Esophagus squamous epithelium (tissue), 5 donors: ENCODE data around the gene CADPS. TPM values are rescaled to one million over a fixed set of nuclear protein-coding genes. Genes with fewer than 3 reads are reported as not detected.

Experiments
- DNase-seq: peaks from one replicate; lab custom pipeline; 2025; lab: John Stamatoyannopoulos, UW
- H3K27ac ChIP-seq, 4 donors: fragments of 200-600 bp; sonication (generic); one replicate each; pipeline ENCODE4 v1.5.1; 2016 to 2019; ENCODE audit warnings: mild to moderate bottlenecking in 1 of 4
- H3K27me3 ChIP-seq, 4 donors: fragments of 200-600 bp; sonication (generic); 1 replicate in 3 of 4; 2 replicates in 1 of 4; pipeline versions ENCODE4 v1.5.1 to v1.6.0; 2017 to 2021; ENCODE audit warnings: antibody characterized with exemption in 1 of 4
- H3K36me3 ChIP-seq, 3 donors: fragments of 200-600 bp; sonication (generic); one replicate each; pipeline ENCODE4 v1.5.1; 2016 to 2019
- H3K4me1 ChIP-seq, 3 donors: fragments of 200-600 bp; sonication (generic); one replicate each; pipeline ENCODE4 v1.5.1; 2017 to 2019
- H3K4me3 ChIP-seq, 4 donors: fragments of 200-600 bp; sonication (generic); 1 replicate in 3 of 4; 2 replicates in 1 of 4; pipeline ENCODE4 v1.5.1; 2016 to 2019; ENCODE audit warnings: mild to moderate bottlenecking in 2 of 4, moderate library complexity in 1 of 4
- H3K9me3 ChIP-seq, 3 donors: fragments of 200-600 bp; sonication (generic); one replicate each; pipeline ENCODE4 v1.5.1; 2016 to 2019
- POLR2A ChIP-seq, 4 donors: fragments of 450-650 bp; IDR thresholded peaks; one replicate each; pipeline ENCODE4 v1.6.1; 2017; ENCODE audit warnings: antibody characterized with exemption in 4 of 4, mild to moderate bottlenecking in 4 of 4, moderate library complexity in 3 of 4
- WGBS, 2 donors: methylation state at CpG; one replicate each; pipeline ENCODE4 v1.1.5; 2018; 5-methylcytosine and 5-hydroxymethylcytosine counted together
- intact Hi-C: fragments of 100-400 bp; cut with DNase I; formaldehyde crosslinking; loops from one replicate; pipeline ENCODE4 v1.15.0; 2022
- total RNA-seq, 4 donors: library from RNA; depleted of rRNA; stranded (reverse); fragments of >200 nt; gene quantifications; one replicate each; pipeline ENCODE4 v1.1.0, GENCODE V29; 2016
- TF ChIP-seq, protein P1 (sequence below), 6 experiments: fragments of 450-650 bp in 4 of 6; fragments of 200-600 bp in 2 of 6; sonication (generic) in 2 of 6; IDR thresholded peaks; one replicate each; pipeline ENCODE4 v1.5.1; 2016 to 2019; ENCODE audit warnings: antibody characterized with exemption in 6 of 6, mild to moderate bottlenecking in 4 of 6, moderate library complexity in 4 of 6
- donor health status: DM: yes; HTN: yes; CAD: no.

CADPS gene
- total RNA-seq, 4 donors from 2014 or later: 0.09 to 4.8 TPM; not detected in 2

DNA sequence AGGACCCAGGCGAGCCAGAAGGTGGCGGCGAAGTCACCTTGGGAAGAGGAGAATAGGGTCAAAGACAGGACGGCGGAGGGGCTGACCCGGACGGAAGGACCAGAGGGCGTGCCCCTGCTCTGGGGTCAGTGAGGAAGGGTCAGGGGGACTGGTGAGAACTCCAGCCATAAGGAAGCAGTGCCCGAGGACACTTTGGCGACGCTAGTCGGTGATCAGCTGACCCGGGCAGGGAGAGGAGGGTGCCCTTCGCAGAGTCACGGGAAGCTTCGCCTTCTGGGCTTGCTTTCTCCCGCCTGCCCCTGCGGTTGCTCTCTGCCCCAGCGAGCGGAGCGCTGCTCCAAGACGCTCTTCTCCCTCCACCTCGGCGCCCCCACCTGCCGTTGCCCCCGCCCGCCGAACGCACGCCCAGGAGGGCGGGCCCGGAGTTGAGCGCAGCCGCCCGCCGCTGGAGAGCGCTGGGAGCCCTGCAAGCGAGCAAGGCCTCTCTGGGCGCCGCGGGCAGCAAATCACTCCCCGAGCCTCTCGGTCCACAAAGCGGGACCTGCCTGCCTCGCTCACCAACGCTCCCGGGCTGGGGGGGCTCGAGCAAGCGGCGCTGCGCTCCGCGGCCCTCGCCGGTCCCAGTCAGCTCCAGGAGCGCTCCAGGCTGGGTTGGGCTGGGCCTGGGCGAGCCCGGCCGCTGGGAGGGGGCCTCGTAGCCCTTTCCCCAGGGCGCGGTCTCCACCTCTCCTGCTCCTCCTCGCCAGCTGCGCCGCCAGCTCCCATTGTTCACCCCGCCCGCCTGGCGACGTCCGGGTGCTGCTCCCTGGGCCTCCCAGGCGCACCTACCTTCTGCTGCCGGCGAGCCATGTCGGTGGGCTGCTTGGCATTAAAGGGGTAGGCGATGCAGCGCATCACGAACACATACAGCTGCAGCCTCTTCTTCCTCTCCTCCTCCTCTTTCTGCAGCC, 1.2 kb downstream of the CADPS start:
- Histone ChIP-seq H3K27ac (peak overlapping the region in 1 of 4 donors; percentile 63), H3K4me1 (peaks cover 7 to 23% (median 9%) of the 10 kb centered on the region in 3 donors), H3K4me3 (peak overlapping the region; percentile 3 to 63 (median 32)), H3K9me3 (peaks cover 0 to 9% (median 0%) of the 10 kb centered on the region in 3 donors), H3K36me3 (no peaks in the 10 kb centered on the region), H3K27me3 (peaks cover 0 to 63% (median 12%) of the 10 kb centered on the region in 4 donors)
- TF ChIP-seq POLR2A (IDR thresholded peaks at IDR 0.05): no peak
- TF ChIP-seq, protein P1, sequence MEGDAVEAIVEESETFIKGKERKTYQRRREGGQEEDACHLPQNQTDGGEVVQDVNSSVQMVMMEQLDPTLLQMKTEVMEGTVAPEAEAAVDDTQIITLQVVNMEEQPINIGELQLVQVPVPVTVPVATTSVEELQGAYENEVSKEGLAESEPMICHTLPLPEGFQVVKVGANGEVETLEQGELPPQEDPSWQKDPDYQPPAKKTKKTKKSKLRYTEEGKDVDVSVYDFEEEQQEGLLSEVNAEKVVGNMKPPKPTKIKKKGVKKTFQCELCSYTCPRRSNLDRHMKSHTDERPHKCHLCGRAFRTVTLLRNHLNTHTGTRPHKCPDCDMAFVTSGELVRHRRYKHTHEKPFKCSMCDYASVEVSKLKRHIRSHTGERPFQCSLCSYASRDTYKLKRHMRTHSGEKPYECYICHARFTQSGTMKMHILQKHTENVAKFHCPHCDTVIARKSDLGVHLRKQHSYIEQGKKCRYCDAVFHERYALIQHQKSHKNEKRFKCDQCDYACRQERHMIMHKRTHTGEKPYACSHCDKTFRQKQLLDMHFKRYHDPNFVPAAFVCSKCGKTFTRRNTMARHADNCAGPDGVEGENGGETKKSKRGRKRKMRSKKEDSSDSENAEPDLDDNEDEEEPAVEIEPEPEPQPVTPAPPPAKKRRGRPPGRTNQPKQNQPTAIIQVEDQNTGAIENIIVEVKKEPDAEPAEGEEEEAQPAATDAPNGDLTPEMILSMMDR (IDR thresholded peaks at IDR 0.05): no peak
- intact Hi-C loops: loop anchor here (10.0 kb wide), 1 partner anchor 351 kb away; no protein-coding TSS in a partner anchor
- DNase-seq: no peak
- 1% methylated on average over 21 to 22 of the region's 77 CpGs for WGBS, 2 donors

DNA sequence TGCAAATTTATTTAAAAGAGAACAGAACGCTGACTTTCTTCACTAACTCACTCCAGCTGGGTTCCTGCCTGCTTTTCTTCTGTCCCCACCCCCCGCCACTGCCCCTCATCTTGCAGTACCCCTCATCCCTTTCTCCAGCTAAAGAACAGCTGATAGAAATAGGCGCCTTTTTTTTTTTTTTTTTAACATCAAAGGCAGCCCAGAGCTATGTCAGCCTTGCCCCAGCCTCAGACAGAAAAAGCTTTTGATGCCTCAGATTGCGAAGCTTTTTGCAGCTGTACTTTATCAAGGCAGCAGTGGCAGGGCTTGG, 1.8 kb downstream of the CADPS start:
- intact Hi-C loops: loop anchor here (10.0 kb wide), 1 partner anchor 351 kb away; no protein-coding TSS in a partner anchor
- peak overlapping the region in 3 of 4 donors; percentile 15 to 63 (median 48) for H3K4me3 ChIP-seq
- no peaks in the 10 kb centered on the region for H3K36me3 ChIP-seq
- H3K9me3 ChIP-seq: peaks cover 0 to 9% (median 0%) of the 10 kb centered on the region in 3 donors
- TF ChIP-seq, protein P1 (IDR thresholded peaks at IDR 0.05): no peak
- no peak for TF ChIP-seq POLR2A (IDR thresholded peaks at IDR 0.05)
- 10 to 20% methylated on average over 3 to 4 of the region's 4 CpGs for WGBS, 2 donors
- H3K4me1 ChIP-seq: peaks cover 7 to 23% (median 9%) of the 10 kb centered on the region in 3 donors
- H3K27me3 ChIP-seq: peaks cover 0 to 63% (median 12%) of the 10 kb centered on the region in 4 donors
- H3K27ac ChIP-seq: no peak overlapping the region
- DNase-seq: no peak

DNA sequence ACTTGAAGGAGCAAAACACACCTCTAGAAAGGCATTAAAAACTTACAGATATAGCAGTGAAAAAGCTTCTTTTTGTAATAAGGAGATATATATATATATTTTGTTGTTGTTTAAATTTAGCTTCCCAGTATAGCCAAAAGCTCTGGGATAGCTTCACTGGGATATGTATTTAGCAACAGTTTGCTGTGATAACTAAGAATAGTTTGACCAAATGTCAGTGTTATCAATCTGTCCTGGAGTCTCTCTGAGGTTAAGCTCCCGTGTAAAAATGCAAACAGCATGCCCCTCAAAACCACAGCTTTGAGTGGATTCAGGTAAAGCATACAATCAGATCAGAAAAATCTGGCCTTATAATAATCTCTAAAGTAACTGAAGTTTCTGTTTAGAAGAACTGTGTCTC, 2.9 kb downstream of the CADPS start:
- 25 to 31% methylated on average over 1 of the region's 1 CpG for WGBS, 2 donors

DNA sequence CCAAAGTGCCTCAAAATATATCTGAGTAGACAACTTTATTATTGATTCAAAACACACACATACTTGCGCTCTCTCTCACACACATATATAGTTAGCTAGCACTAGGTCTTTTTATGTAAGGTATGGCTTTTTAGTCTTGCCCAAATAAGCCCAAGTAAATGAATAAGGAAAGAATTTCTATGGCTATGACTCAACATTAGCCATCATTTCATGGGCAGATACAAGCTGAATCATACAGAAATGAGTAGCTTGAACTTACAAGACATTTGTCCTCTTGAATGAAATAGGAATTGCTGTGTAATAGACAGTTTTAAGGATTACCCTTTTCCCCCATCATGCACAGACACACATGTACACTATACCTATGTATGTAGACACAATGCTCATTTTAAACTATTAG, 4.9 kb downstream of the CADPS start:
- intact Hi-C loops: loop anchor here (10.0 kb wide), 1 partner anchor 354 kb away; no protein-coding TSS in a partner anchor
- TF ChIP-seq POLR2A (IDR thresholded peaks at IDR 0.05): no peak
- TF ChIP-seq, protein P1 (IDR thresholded peaks at IDR 0.05): no peak
- peaks cover 0 to 35% (median 8%) of the 10 kb centered on the region in 4 donors for H3K27me3 ChIP-seq
- no peak overlapping the region for H3K27ac ChIP-seq
- peaks cover 0 to 1% (median 0%) of the 10 kb centered on the region in 3 donors for H3K9me3 ChIP-seq
- H3K36me3 ChIP-seq: no peaks in the 10 kb centered on the region
- no peak overlapping the region for H3K4me3 ChIP-seq
- WGBS, 2 donors: 62 to 85% methylated on average over 1 of the region's 1 CpG
- peaks cover 7 to 18% (median 9%) of the 10 kb centered on the region in 3 donors for H3K4me1 ChIP-seq
- no peak for DNase-seq

More for the DNA sequence above, 2.9 kb downstream of the CADPS start:
- H3K4me3 ChIP-seq: no peak overlapping the region
- peaks cover 0 to 9% (median 0%) of the 10 kb centered on the region in 3 donors for H3K9me3 ChIP-seq
- H3K27me3 ChIP-seq: peaks cover 0 to 55% (median 12%) of the 10 kb centered on the region in 4 donors
- intact Hi-C loops: loop anchor here (10.0 kb wide), 1 partner anchor 352 kb away; no protein-coding TSS in a partner anchor
- no peaks in the 10 kb centered on the region for H3K36me3 ChIP-seq
- peaks cover 7 to 23% (median 9%) of the 10 kb centered on the region in 3 donors for H3K4me1 ChIP-seq
- no peak for DNase-seq
- H3K27ac ChIP-seq: no peak overlapping the region
- TF ChIP-seq, protein P1 (IDR thresholded peaks at IDR 0.05): no peak
- TF ChIP-seq POLR2A (IDR thresholded peaks at IDR 0.05): no peak

DNA sequence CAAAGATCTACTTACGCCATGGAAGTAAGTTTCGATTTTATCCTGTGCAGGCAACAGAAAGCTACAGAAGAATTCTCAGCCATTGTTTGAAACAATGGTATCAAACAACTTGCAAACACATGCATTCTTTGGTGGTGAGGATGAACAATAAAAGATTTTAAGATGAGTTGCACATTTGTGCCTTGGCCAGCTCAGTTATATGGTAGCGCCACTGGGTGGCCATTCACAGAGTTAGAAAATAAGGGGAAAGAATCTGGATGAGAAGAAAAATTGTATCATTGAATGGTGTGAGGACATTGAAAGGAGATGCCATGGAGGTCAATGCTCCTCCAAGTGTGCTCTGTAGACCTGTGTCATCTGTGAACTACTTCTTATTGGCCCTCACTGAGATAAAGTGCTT, 11.6 kb downstream of the CADPS start:
- no peak for DNase-seq
- Histone ChIP-seq H3K27me3 (no peaks in the 10 kb centered on the region), H3K4me1 (no peaks in the 10 kb centered on the region), H3K36me3 (no peaks in the 10 kb centered on the region), H3K4me3 (no peak overlapping the region), H3K27ac (no peak overlapping the region), H3K9me3 (no peaks in the 10 kb centered on the region)
- TF ChIP-seq, protein P1 (IDR thresholded peaks at IDR 0.05): no peak
- no peak for TF ChIP-seq POLR2A (IDR thresholded peaks at IDR 0.05)
- intact Hi-C loops: no loop called here
- WGBS, 2 donors: 93 to 95% methylated on average over 3 of the region's 3 CpGs
